Measurements from ENCODE around the gene RNU6-8.

GRCh38 chr14:32203928-32204357, 874 bp upstream of the RNU6-8 start:
- TF ChIP-seq EZH2 (IDR thresholded peaks at IDR 0.05; ENCODE audit: low read depth): no peak
- TF ChIP-seq, protein P1, sequence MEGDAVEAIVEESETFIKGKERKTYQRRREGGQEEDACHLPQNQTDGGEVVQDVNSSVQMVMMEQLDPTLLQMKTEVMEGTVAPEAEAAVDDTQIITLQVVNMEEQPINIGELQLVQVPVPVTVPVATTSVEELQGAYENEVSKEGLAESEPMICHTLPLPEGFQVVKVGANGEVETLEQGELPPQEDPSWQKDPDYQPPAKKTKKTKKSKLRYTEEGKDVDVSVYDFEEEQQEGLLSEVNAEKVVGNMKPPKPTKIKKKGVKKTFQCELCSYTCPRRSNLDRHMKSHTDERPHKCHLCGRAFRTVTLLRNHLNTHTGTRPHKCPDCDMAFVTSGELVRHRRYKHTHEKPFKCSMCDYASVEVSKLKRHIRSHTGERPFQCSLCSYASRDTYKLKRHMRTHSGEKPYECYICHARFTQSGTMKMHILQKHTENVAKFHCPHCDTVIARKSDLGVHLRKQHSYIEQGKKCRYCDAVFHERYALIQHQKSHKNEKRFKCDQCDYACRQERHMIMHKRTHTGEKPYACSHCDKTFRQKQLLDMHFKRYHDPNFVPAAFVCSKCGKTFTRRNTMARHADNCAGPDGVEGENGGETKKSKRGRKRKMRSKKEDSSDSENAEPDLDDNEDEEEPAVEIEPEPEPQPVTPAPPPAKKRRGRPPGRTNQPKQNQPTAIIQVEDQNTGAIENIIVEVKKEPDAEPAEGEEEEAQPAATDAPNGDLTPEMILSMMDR (conservative IDR thresholded peaks at IDR 0.05): no peak
